K562 (cell line): ENCODE results near the gene PLEKHF1. TPM values are rescaled to one million over a fixed set of nuclear protein-coding genes. Genes with fewer than 3 reads are reported as not detected.

Source experiments
- ATAC-seq: fragments of 200-7000 bp; cut with Tn5 transposase; 3 replicates; pipeline ENCODE4 v1.9.1; 2020; ENCODE audit warnings: moderate library complexity
- BruUV-seq: library from RNA; stranded (reverse); fragments of 400-500 nt; replicated peaks from 2 replicates; lab custom pipeline; 2021; lab: Mats Ljungman, UMichigan
- CTCF ChIA-PET: fragments of 300-600 bp; formaldehyde crosslinking; extraction: SDS; loops from one replicate; lab custom pipeline; 2021; ENCODE audit warnings: low intra/inter-chr PET ratio; lab: Yijun Ruan, JAX
- POLR2A ChIA-PET: fragments of 300-600, 350-650 bp; sonication (Branson Sonifier 250); formaldehyde crosslinking; extraction: SDS; loops from one replicate; lab custom pipeline; 2021; ENCODE audit warnings: antibody characterized with exemption, inconsistent platforms; lab: Yijun Ruan, JAX
- DNase-seq, 4 experiments: peaks; one replicate each; pipeline versions ENCODE4 v3.0.0 to v3.0.0-alpha.2; 2011 to 2018; ENCODE audit warnings: low spot score in 3 of 4, mixed read lengths in 3 of 4; ENCODE audit errors: extremely low read depth in 1 of 4
- FAIRE-seq: peaks from 2 replicates; lab custom pipeline; 2011; peaks lifted over from hg19 to GRCh38; lab: Jason Lieb, UNC
- H2AFZ ChIP-seq: 2 replicates; pipeline ENCODE4 v1.6.0; 2011; ENCODE audit warnings: low read depth, low read length, control low read depth, inconsistent platforms
- H3K27ac ChIP-seq: fragments of 200-600 bp; 3 replicates; pipeline ENCODE4 v1.8.0; 2011; ENCODE audit warnings: low read depth, mild to moderate bottlenecking, control low read depth, inconsistent platforms, low read length, moderate library complexity, mixed read lengths; ENCODE audit errors: extremely low read depth
- H3K27me3 ChIP-seq, 2 experiments: fragments of 300-600 bp in 1 of 2; 2 replicates in 1 of 2; 3 replicates in 1 of 2; pipeline versions ENCODE4 v1.6.0 to v1.8.0; 2011; ENCODE audit warnings: inconsistent platforms in 2 of 2, low read length in 2 of 2, mild to moderate bottlenecking in 1 of 2, mixed read lengths in 1 of 2, moderate library complexity in 1 of 2; ENCODE audit not compliant: control insufficient read depth in 2 of 2, insufficient read depth in 2 of 2
- H3K36me3 ChIP-seq: fragments of 300-600 bp; 3 replicates; pipeline ENCODE4 v1.8.0; 2011; ENCODE audit warnings: mild to moderate bottlenecking, low read length, inconsistent platforms; ENCODE audit not compliant: control insufficient read depth, insufficient read depth
- H3K4me1 ChIP-seq, 2 experiments: fragments of 200-600 bp in 1 of 2; replicated peaks in 1 of 2; 2 replicates in 1 of 2; 3 replicates in 1 of 2; pipeline versions ENCODE4 v1.5.1 to v1.8.0; 2011; ENCODE audit warnings: inconsistent platforms in 2 of 2, low read length in 2 of 2, mild to moderate bottlenecking in 1 of 2, mixed read lengths in 1 of 2, moderate library complexity in 1 of 2; ENCODE audit not compliant: control insufficient read depth in 2 of 2, insufficient read depth in 2 of 2
- H3K4me2 ChIP-seq: 2 replicates; pipeline ENCODE4 v1.6.1; 2011; ENCODE audit warnings: low read length, control low read depth, inconsistent platforms, mixed read lengths; ENCODE audit not compliant: insufficient read depth
- H3K4me3 ChIP-seq: fragments of 200-600 bp; sonication (generic), shearing (Covaris generic); 2 replicates; pipeline ENCODE4 v1.5.1; 2016; ENCODE audit warnings: control low read depth, inconsistent platforms
- H3K79me2 ChIP-seq: fragments of 200-600 bp; 3 replicates; pipeline ENCODE4 v1.8.0; 2011; ENCODE audit warnings: low read length, inconsistent platforms; ENCODE audit not compliant: control insufficient read depth, insufficient read depth
- H3K9ac ChIP-seq, 2 experiments: 2 replicates each; pipeline versions ENCODE4 v1.6.0 to v1.6.1; 2011; ENCODE audit warnings: low read depth in 2 of 2, low read length in 2 of 2, control low read depth in 1 of 2, inconsistent platforms in 1 of 2, mild to moderate bottlenecking in 1 of 2, mixed read lengths in 1 of 2; ENCODE audit not compliant: insufficient read depth in 1 of 2
- H3K9me1 ChIP-seq: one replicate; pipeline ENCODE4 v1.6.0; 2011; ENCODE audit warnings: inconsistent platforms, mild to moderate bottlenecking, low read length, moderate library complexity; ENCODE audit not compliant: control insufficient read depth, insufficient read depth
- H3K9me3 ChIP-seq: replicated peaks from 2 replicates; pipeline ENCODE4 v1.5.1; 2011; ENCODE audit warnings: low read depth, low read length, inconsistent platforms; ENCODE audit not compliant: control insufficient read depth, insufficient read depth
- H4K20me1 ChIP-seq: replicated peaks from 2 replicates; pipeline ENCODE4 v1.6.1; 2011; ENCODE audit warnings: low read length, inconsistent platforms, mixed read lengths; ENCODE audit not compliant: control insufficient read depth, insufficient read depth
- ATF4 ChIP-seq: fragments of 450-650 bp; formaldehyde crosslinking; IDR thresholded peaks from 2 replicates; pipeline ENCODE4 v1.4.0; 2022; ENCODE audit warnings: mild to moderate bottlenecking, moderate library complexity
- BACH1 ChIP-seq: fragments of 200-800 bp; sonication (Bioruptor generic); IDR thresholded peaks from 2 replicates; pipeline ENCODE4 v1.6.1; 2016; ENCODE audit warnings: missing genetic modification characterization, missing compliant biosample characterization
- CTBP1 ChIP-seq: fragments of 450-650 bp; IDR thresholded peaks from 2 replicates; pipeline ENCODE4 v1.6.1; 2016; ENCODE audit warnings: borderline replicate concordance
- EP400 ChIP-seq: fragments of 450-650 bp; IDR thresholded peaks from 2 replicates; pipeline ENCODE4 v1.6.1; 2017; ENCODE audit warnings: antibody characterized with exemption, mild to moderate bottlenecking, moderate library complexity
- ETV5 ChIP-seq: sonication (generic); formaldehyde crosslinking; IDR thresholded peaks from 2 replicates; pipeline ENCODE4 v1.4.0; 2020; ENCODE audit warnings: low read depth, mild to moderate bottlenecking, missing genetic modification reagents
- HMG20B ChIP-seq: fragments of 250-450 bp; sonication (Bioruptor Pico); IDR thresholded peaks from 2 replicates; pipeline ENCODE4 v1.5.0; 2021; ENCODE audit warnings: mild to moderate bottlenecking
- HNRNPUL1 ChIP-seq: fragments of 200-400 bp; formaldehyde crosslinking; IDR thresholded peaks from 2 replicates; pipeline ENCODE4 v1.6.1; 2017; ENCODE audit warnings: low read length
- NKRF ChIP-seq: fragments of 450-650 bp; IDR thresholded peaks from 2 replicates; pipeline ENCODE4 v1.6.1; 2016; ENCODE audit warnings: borderline replicate concordance
- NR3C1 ChIP-seq: sonication (generic); formaldehyde crosslinking; IDR thresholded peaks from 2 replicates; pipeline ENCODE4 v1.8.1; 2022; ENCODE audit warnings: missing genetic modification reagents
- PHTF2 ChIP-seq: fragments of 250-450 bp; sonication (Bioruptor Pico); IDR thresholded peaks from 2 replicates; pipeline ENCODE4 v1.5.0; 2021; ENCODE audit warnings: mild to moderate bottlenecking
- SMARCB1 ChIP-seq: IDR thresholded peaks from 2 replicates; pipeline ENCODE4 v1.6.1; 2011; ENCODE audit warnings: improper control_type of control experiment, low read depth; ENCODE audit not compliant: insufficient read length
- TCF3 ChIP-seq: sonication (generic); formaldehyde crosslinking; IDR thresholded peaks from 2 replicates; pipeline ENCODE4 v1.4.0; 2020; ENCODE audit warnings: mild to moderate bottlenecking, missing genetic modification reagents
- ZNF324 ChIP-seq: fragments of 250-450 bp; sonication (Bioruptor Pico); IDR thresholded peaks from 2 replicates; pipeline ENCODE4 v1.4.0; 2020; ENCODE audit warnings: mild to moderate bottlenecking
- ZNF583 ChIP-seq: fragments of 250-450 bp; sonication (Bioruptor Pico); IDR thresholded peaks from 2 replicates; pipeline ENCODE4 v1.4.0; 2020
- WGBS: fragments of 100-300 bp; shearing (Covaris generic); methylation state at CpG from one replicate; pipeline ENCODE4 v1.1.6; 2016; ENCODE audit warnings: low coverage, mixed read lengths; ENCODE audit not compliant: insufficient coverage; ENCODE audit errors: missing lambda C conversion rate; 5-methylcytosine and 5-hydroxymethylcytosine counted together
- in situ Hi-C: fragments of 300-500 bp; cut with MboI; formaldehyde crosslinking; loops from 4 replicates; pipeline ENCODE4 v1.15.0; 2018; ENCODE audit warnings: inconsistent platforms, mixed read lengths
- intact Hi-C: fragments of 100-400 bp; cut with micrococcal nuclease; formaldehyde crosslinking; loops from 2 replicates; pipeline ENCODE4 v1.14.2; 2022
- polyA plus RNA-seq, 8 experiments: library from polyadenylated mRNA; depleted of rRNA in 4 of 8; stranded (reverse) in 5 of 8; unstranded in 3 of 8; fragments of >200 nt; fragmentation: Nextera tagmentation in 2 of 8; fragmentation: Illumina TruSeq in 1 of 8; extraction: Ambion mirVana in 2 of 8; extraction: Trizol in 1 of 8; gene quantifications; 2 replicates each; pipeline versions ENCODE4 v1.2.1 to v1.2.3, GENCODE V29; 2011 to 2014; ENCODE audit warnings: inconsistent platforms in 1 of 8, missing spikeins in 1 of 8
- total RNA-seq, 7 experiments: library from RNA; depleted of rRNA in 6 of 7; stranded (reverse); fragments of >200 nt in 6 of 7; fragmentation: Illumina TruSeq in 2 of 7; extraction: Trizol in 2 of 7; gene quantifications; 2 replicates each; pipeline versions ENCODE4 v1.2.1 to v1.2.3, GENCODE V29; 2011 to 2021; ENCODE audit warnings: low replicate concordance in 1 of 7
- TF ChIP-seq, protein P1 (sequence below), 2 experiments: IDR thresholded peaks; 2 replicates each; pipeline ENCODE4 v1.6.1; 2012; ENCODE audit warnings: improper control_type of control experiment in 2 of 2, low read depth in 2 of 2, low read length in 2 of 2, borderline replicate concordance in 1 of 2

Gene PLEKHF1
- total and polyA plus RNA-seq, 9 of the 15 experiments (the other 6 are each of a cell fraction or from before 2014, with no cell fraction given): 0.07 to 13.4 (median 3.9) TPM; not detected in 1

DNA sequence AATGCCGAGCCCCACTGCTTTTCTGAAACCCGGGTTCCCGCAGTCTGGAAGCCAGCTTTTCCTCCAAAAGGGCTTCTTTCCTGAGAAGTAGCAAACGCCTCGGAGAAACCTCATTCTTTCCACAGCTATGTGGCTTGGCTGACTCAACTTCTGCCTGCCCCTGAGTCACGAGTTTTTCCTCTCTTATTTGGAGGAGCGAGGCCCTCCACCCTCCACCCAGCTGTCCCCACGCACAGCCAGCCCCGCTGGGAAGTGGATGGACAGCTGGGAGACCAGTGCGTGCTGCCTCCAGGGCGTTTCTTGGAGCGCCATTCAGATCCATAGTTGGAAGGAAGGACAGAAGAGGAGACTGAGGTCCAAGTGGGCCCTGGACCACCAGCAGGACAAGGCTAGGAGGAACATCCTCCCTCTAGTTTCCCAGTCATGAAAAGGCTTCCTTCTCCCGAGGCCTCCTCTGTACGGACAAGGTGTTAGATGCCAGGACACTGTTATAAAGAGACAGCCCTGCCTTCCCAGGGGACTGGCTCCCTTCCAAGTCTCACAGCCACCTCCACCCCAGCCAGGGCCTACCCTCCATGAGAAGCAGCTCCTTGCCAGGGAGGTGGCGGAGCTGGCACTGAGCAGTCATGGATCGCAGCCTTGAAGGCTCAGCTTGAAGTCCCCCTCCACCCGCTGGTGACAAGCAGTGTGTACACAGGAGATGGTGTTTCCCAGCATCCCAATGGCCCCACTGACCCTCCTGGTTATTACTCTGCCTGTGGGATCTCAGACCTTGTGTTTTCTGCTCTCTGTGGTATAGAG, 2.5 kb upstream of the PLEKHF1 start:
- H3K79me2 ChIP-seq: peaks cover 24% of the 10 kb centered on the region
- in situ Hi-C loops: no loop called here
- no peaks in the 10 kb centered on the region; the same call in 1 of the 2 replicates for H4K20me1 ChIP-seq
- CTCF ChIA-PET: interaction anchor here (0.6 kb wide), 1 partner anchor 1878 kb away, joined by 5 read pairs; no protein-coding TSS in a partner anchor
- no peaks in the 10 kb centered on the region for H3K9me1 ChIP-seq
- H3K27me3 ChIP-seq: no peaks in the 10 kb centered on the region
- peak overlapping the region; percentile 63; the same call in 2 of the 3 replicates for H3K27ac ChIP-seq
- no peaks in the 10 kb centered on the region for H3K9me3 ChIP-seq
- BruUV-seq: no TSS peak
- H3K4me2 ChIP-seq: peak overlapping the region; percentile 42
- H3K36me3 ChIP-seq: peaks cover 4% of the 10 kb centered on the region; the same call in 1 of the 3 replicates
- no peak for ATAC-seq
- H3K9ac ChIP-seq: peak overlapping the region; percentile 53 to 79
- H3K4me3 ChIP-seq: no peak overlapping the region
- peaks cover 54 to 57% of the 10 kb centered on the region in 2 experiments for H3K4me1 ChIP-seq
- DNase-seq: peak; percentile 34 to 69 (median 46)
- intact Hi-C loops: loop anchor here (5.0 kb wide), 1 partner anchor 36 kb away; no protein-coding TSS in a partner anchor
- no peak for FAIRE-seq
- peak overlapping the region; percentile 48 for H2AFZ ChIP-seq
- WGBS: 28% methylated on average over 17 of the region's 17 CpGs
- POLR2A ChIA-PET: interaction anchor here (0.7 to 1.6 kb wide), 7 partner anchors 8 to 1648 kb away, joined by 3 read pairs; no protein-coding TSS in a partner anchor
- TF ChIP-seq ZNF583 (CRISPR knock-in tag) (peak; percentile 60), HNRNPUL1 (no peak), CTBP1 (peak; percentile 26; the same call in 1 of the 2 replicates), BACH1 (tag) (no peak; the same call in 1 of the 2 replicates), EP400 (no peak; the same call in 1 of the 2 replicates), NKRF (no peak), TCF3 (no peak), ATF4 (CRISPR knock-in tag) (no peak), PHTF2 (CRISPR knock-in tag) (no peak), ETV5 (CRISPR knock-in tag) (no peak), SMARCB1 (no peak), NR3C1 (CRISPR knock-in tag) (no peak), HMG20B (CRISPR knock-in tag) (no peak), ZNF324 (CRISPR knock-in tag) (0 out of 2 replicates have a peak, but pooled peaks have one; percentile 13)
- TF ChIP-seq, protein P1, sequence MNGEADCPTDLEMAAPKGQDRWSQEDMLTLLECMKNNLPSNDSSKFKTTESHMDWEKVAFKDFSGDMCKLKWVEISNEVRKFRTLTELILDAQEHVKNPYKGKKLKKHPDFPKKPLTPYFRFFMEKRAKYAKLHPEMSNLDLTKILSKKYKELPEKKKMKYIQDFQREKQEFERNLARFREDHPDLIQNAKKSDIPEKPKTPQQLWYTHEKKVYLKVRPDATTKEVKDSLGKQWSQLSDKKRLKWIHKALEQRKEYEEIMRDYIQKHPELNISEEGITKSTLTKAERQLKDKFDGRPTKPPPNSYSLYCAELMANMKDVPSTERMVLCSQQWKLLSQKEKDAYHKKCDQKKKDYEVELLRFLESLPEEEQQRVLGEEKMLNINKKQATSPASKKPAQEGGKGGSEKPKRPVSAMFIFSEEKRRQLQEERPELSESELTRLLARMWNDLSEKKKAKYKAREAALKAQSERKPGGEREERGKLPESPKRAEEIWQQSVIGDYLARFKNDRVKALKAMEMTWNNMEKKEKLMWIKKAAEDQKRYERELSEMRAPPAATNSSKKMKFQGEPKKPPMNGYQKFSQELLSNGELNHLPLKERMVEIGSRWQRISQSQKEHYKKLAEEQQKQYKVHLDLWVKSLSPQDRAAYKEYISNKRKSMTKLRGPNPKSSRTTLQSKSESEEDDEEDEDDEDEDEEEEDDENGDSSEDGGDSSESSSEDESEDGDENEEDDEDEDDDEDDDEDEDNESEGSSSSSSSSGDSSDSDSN (IDR thresholded peaks at IDR 0.05; ENCODE audit: borderline replicate concordance in 1 of 2, low read depth in 2 of 2, low read length in 2 of 2): 0 out of 4 replicates have a peak, but pooled peaks of 1 of the 2 experiments have one; percentile 34
